ENCODE results near the gene SIN3B.

- TF ChIP-seq CTCF (IDR thresholded peaks at IDR 0.05), result no peak
- no peak for TF ChIP-seq POLR2A (IDR thresholded peaks at IDR 0.05)
Measured at GRCh38 chr19:16820056-16820455, 9.1 kb upstream of the SIN3B start.

Measured in transverse colon (tissue), 3 donors.